Fibroblast of villous mesenchyme (primary cell): ENCODE results near the gene MGAT5. TPM values are rescaled to one million over a fixed set of nuclear protein-coding genes. Genes with fewer than 3 reads are reported as not detected.

Source experiments
- DNase-seq: peaks from one replicate; pipeline ENCODE4 v3.0.0-alpha.2; 2010; ENCODE audit warnings: low read depth
- H3K4me3 ChIP-seq: 2 replicates; pipeline ENCODE4 v1.5.1; 2011; ENCODE audit warnings: low read depth, mild to moderate bottlenecking, low read length
- total RNA-seq: library from RNA; depleted of rRNA; stranded (reverse); fragments of >200 nt; gene quantifications from 2 replicates; pipeline ENCODE4 v1.2.3, GENCODE V29; 2012
- TF ChIP-seq, protein P1 (sequence below): IDR thresholded peaks from 2 replicates; pipeline ENCODE4 v1.5.1; 2012; ENCODE audit warnings: low read depth, mild to moderate bottlenecking, low read length; ENCODE audit not compliant: insufficient read depth

The MGAT5 gene
- total RNA-seq, 1 donor = 109 TPM

DNA sequence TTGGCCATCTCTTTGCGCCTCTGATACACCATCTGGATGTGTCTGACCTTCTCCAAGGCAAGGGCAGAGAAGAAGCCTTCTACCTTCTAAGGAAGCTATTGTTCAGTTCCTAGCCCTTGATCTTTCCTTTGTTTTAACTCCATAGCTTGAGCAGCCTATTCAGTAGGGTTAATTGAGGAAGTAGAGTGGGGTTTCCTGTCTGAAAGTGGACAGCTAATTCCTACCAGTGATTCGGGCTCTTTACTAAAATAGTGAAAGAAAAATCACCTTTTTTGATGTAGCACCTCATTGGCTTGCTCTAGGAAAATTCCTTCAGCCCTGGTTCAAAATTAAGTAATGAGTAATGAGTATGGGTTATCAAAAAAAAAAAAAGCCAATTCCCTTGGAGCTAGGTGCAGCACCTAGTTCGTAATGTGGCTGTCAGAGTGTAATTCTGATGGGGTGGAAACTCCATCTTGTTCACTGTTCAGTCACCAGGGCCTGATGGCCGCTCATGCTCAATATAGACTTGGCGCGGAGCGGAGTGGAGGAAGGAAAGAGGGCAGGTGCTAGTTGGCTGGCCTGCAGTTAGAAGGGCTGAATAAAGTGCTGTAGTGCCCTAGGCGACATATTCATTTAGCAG, 2.9 kb upstream of the MGAT5 start:
- no peak for DNase-seq
- no peak overlapping the region for H3K4me3 ChIP-seq
- TF ChIP-seq, protein P1, sequence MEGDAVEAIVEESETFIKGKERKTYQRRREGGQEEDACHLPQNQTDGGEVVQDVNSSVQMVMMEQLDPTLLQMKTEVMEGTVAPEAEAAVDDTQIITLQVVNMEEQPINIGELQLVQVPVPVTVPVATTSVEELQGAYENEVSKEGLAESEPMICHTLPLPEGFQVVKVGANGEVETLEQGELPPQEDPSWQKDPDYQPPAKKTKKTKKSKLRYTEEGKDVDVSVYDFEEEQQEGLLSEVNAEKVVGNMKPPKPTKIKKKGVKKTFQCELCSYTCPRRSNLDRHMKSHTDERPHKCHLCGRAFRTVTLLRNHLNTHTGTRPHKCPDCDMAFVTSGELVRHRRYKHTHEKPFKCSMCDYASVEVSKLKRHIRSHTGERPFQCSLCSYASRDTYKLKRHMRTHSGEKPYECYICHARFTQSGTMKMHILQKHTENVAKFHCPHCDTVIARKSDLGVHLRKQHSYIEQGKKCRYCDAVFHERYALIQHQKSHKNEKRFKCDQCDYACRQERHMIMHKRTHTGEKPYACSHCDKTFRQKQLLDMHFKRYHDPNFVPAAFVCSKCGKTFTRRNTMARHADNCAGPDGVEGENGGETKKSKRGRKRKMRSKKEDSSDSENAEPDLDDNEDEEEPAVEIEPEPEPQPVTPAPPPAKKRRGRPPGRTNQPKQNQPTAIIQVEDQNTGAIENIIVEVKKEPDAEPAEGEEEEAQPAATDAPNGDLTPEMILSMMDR = no peak

DNA sequence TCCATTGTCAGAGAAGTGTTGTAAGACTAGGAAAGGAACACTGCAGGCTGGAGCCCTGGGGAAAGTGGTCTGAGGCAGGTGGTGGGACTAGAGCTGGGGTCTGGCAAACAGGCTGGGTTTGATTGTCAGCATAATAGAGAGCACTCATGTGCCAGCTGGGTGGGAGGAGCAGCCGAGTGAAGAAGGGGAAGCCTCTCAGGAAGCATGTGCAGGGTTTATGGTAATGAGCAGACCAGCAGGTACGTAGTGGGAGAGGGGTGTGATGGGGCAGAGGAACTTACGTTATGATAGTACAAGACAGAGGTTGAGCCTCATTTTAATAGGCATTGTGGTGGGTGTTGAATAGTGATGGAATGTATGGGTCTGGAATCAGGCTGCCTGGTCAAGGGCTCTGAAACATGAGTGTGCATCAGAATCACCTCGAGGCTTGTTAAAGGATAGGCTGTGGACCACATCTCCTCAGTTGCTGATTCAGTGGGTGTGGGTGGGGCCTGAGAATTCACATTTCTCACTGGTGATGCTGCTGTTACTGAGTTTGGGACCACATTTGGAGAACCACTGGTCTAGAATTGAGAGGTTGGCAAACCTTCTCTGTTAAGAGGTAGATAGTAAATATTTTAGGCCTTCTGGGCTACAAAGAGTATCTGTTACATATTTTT, 1.7 kb upstream of the MGAT5 start:
- DNase-seq = no peak
- TF ChIP-seq, protein P1 = no peak
- H3K4me3 ChIP-seq = no peak overlapping the region

DNA sequence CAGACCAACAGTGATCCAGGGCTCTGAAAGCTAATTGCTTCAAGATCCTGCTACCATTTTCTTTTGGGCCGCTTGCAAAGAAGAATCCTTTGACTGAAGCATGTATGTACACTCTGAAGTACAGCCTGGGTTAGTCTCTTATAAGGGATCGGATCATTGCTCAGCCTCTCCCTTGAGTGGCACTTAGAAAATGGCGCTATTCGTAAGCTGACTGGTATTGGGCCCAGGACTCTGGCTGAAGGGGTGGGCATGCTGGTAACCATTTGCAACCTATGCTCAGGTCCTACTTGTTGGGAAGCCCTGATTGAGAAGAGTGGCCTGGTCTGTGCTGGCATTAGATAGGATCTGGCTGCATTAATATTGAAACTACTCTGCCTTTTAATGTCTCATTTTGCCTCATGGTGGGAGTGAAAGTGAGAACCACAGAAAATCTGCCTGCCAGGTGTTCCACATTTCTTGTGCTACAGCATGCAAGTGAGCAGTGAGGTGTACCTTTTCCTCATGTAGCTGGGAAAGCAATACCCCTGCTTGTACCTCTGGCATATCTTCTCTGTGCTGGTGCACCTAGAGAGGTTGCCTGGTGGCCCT, 661 bp upstream of the MGAT5 start:
- H3K4me3 ChIP-seq = no peak overlapping the region
- TF ChIP-seq, protein P1 = no peak
- DNase-seq = no peak

DNA sequence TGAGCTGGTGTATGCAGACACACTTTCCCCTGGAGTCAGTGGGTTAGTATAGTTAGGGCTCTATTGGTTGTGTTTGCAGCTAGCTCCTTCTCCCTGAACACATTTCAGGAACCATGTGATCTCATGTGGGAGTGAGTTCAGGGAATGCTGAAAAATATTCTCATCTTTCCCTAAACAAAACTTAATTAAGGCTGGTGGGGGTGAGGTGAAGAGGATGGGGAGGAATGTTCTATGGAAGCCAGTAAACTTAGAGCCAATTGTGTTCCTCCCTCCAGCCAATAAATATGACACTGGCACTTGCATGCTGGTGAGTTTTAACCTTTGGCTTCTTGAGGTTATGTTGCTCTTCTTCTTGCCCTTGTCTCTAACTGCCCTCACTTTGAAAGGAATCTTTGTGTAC, 952 bp downstream of the MGAT5 start:
- no peak overlapping the region for H3K4me3 ChIP-seq
- TF ChIP-seq, protein P1 = no peak
- no peak for DNase-seq

DNA sequence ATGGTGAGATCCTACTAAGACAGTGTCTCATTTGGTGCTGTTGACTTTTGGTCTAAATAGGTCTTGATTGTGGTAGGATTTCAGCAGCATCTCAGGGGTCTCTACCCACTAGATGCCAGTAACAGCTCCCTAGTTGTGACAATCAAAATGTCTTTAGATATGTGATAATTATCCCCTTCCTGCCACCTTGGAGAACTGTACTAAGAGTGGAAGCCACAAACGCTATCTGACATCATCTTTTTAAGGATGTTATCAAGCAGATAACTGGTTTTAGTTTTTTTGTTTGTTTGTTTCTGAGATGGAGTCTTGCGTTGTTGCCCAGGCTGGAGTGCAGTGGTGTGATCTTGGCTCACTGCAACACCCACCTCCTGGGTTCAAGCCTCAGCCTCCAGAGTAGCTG, 3.1 kb downstream of the MGAT5 start:
- no peak for DNase-seq
- no peak overlapping the region for H3K4me3 ChIP-seq
- TF ChIP-seq, protein P1 = no peak

DNA sequence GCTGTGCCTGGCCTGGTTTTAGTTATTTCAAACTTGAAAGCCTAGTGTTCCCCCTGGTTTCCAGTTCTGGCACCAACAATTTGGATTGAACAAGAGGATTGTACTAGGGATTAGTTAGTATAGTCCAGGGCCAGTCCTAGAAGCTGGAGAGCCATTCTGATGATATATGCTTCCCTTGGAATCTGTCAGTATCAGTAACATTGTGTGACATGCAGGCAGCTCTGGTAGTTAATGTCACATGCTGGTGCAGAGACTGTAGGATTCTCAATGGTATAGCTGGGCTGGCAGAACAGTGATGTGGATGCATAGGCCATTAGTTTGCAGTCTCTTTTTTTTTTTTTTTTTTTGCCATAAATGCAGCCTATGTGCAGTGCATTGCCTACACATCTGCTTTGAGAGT, 3.6 kb downstream of the MGAT5 start:
- TF ChIP-seq, protein P1 = no peak
- no peak overlapping the region for H3K4me3 ChIP-seq
- no peak for DNase-seq
